BE2C (cell line): Measurements from ENCODE around the gene RAD51C.

Experiments
- DNase-seq: peaks from one replicate; pipeline ENCODE4 v3.0.0-alpha.2; 2020
- H3K27me3 ChIP-seq: fragments of 250-450 bp; sonication (Bioruptor Pico); 2 replicates; pipeline ENCODE4 v1.5.1; 2020; ENCODE audit warnings: mild to moderate bottlenecking
- H3K36me3 ChIP-seq: fragments of 250-450 bp; sonication (Bioruptor Pico); 2 replicates; pipeline ENCODE4 v1.5.1; 2020; ENCODE audit warnings: mild to moderate bottlenecking
- H3K4me1 ChIP-seq: fragments of 250-450 bp; sonication (Bioruptor Pico); 2 replicates; pipeline ENCODE4 v1.5.1; 2020
- H3K4me3 ChIP-seq: 2 replicates; pipeline ENCODE4 v1.5.1; 2011; ENCODE audit warnings: low read depth, low read length
- H3K9me3 ChIP-seq: fragments of 250-450 bp; sonication (Bioruptor Pico); 2 replicates; pipeline ENCODE4 v1.5.1; 2020
- TF ChIP-seq, protein P1 (sequence below): IDR thresholded peaks from 2 replicates; pipeline ENCODE4 v1.5.1; 2012; ENCODE audit warnings: mild to moderate bottlenecking, low read depth, low read length

The RAD51C gene

GRCh38 chr17:58660621-58661020, 31.8 kb upstream of the RAD51C start:
- no peaks in the 10 kb centered on the region for H3K36me3 ChIP-seq
- DNase-seq, result no peak
- no peaks in the 10 kb centered on the region for H3K27me3 ChIP-seq
- H3K4me3 ChIP-seq, result no peak overlapping the region
- no peaks in the 10 kb centered on the region for H3K4me1 ChIP-seq
- TF ChIP-seq, protein P1, sequence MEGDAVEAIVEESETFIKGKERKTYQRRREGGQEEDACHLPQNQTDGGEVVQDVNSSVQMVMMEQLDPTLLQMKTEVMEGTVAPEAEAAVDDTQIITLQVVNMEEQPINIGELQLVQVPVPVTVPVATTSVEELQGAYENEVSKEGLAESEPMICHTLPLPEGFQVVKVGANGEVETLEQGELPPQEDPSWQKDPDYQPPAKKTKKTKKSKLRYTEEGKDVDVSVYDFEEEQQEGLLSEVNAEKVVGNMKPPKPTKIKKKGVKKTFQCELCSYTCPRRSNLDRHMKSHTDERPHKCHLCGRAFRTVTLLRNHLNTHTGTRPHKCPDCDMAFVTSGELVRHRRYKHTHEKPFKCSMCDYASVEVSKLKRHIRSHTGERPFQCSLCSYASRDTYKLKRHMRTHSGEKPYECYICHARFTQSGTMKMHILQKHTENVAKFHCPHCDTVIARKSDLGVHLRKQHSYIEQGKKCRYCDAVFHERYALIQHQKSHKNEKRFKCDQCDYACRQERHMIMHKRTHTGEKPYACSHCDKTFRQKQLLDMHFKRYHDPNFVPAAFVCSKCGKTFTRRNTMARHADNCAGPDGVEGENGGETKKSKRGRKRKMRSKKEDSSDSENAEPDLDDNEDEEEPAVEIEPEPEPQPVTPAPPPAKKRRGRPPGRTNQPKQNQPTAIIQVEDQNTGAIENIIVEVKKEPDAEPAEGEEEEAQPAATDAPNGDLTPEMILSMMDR, result no peak
- H3K9me3 ChIP-seq, result no peaks in the 10 kb centered on the region

DNA sequence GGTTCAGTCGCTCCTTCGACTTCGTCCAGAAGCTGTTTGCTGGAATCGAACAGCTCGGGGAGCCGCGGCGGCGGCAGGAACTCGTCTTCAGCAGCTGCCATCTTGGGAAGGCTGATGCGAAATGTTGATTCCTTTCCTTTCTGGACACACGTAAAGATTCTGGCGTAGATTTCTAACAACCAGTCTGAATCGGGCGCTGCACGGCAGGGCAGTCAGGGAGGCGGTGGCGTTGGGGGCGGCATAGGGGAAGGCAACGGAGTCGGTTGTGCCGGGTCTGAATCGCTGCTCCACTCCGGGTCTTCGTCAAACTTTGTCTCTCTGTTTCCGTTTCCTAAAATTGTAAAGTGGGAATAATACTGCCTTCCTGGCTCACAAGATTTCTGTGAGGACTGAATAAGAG, 30.9 kb upstream of the RAD51C start:
- H3K9me3 ChIP-seq, result no peaks in the 10 kb centered on the region
- DNase-seq, result no peak
- TF ChIP-seq, protein P1, result no peak
- no peaks in the 10 kb centered on the region for H3K4me1 ChIP-seq
- no peak overlapping the region for H3K4me3 ChIP-seq
- H3K27me3 ChIP-seq, result no peaks in the 10 kb centered on the region
- H3K36me3 ChIP-seq, result no peaks in the 10 kb centered on the region

GRCh38 chr17:58664302-58664701, 28.1 kb upstream of the RAD51C start:
- DNase-seq, result no peak
- Histone ChIP-seq H3K4me3 (no peak overlapping the region), H3K9me3 (no peaks in the 10 kb centered on the region), H3K27me3 (no peaks in the 10 kb centered on the region), H3K4me1 (no peaks in the 10 kb centered on the region), H3K36me3 (no peaks in the 10 kb centered on the region)
- TF ChIP-seq, protein P1, result no peak

DNA sequence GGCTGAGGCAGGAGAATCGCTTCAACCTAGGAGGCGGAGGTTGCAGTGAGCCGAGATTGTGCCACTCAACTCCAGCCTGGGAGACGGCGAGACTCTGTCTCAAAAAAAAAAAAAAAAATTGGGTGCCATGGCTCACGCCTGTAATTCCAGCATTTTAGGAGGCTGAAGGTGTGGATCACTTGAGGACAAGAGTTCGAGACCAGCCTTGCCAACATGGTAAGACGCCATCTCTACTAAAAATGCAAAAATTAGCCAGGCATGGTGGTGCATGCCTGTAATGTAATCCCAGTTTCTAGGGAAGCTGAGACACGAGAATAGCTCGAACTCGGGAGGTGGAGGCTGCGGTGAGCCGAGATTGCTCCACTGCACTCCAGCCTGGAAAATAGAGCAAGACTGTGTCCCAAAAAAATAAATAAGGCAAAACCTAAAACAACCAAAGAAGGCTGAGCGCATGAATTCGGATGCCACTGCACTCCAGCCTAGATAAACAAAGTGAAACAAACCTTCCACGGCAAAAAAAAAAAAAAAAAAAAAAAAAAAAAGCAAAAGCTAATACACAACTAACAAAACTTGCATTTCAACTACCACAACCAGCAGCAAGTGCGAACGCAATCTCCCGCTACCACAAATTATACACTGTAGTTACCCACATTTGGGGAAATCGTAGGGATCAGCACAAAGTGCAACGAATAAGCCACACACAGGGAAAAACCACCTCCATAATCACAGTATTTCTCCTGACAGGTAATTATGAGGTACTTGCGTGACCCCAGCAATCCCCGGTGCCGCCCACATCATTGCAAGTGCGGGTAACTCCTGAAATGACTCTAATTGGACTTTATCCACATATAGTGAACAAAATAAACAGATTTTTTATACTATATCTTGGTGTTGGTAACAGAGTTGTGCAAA, 26.2 kb upstream of the RAD51C start:
- H3K36me3 ChIP-seq, result no peaks in the 10 kb centered on the region
- no peaks in the 10 kb centered on the region; the same call in 1 of the 2 replicates for H3K4me1 ChIP-seq
- no peaks in the 10 kb centered on the region for H3K9me3 ChIP-seq
- no peaks in the 10 kb centered on the region for H3K27me3 ChIP-seq
- DNase-seq, result no peak
- TF ChIP-seq, protein P1, result no peak
- H3K4me3 ChIP-seq, result no peak overlapping the region

GRCh38 chr17:58666858-58667267, 25.5 kb upstream of the RAD51C start:
- H3K4me1 ChIP-seq, result no peaks in the 10 kb centered on the region; the same call in 1 of the 2 replicates
- H3K27me3 ChIP-seq, result no peaks in the 10 kb centered on the region
- no peak for DNase-seq
- H3K9me3 ChIP-seq, result no peaks in the 10 kb centered on the region
- no peaks in the 10 kb centered on the region for H3K36me3 ChIP-seq
- TF ChIP-seq, protein P1, result no peak
- H3K4me3 ChIP-seq, result no peak overlapping the region

DNA sequence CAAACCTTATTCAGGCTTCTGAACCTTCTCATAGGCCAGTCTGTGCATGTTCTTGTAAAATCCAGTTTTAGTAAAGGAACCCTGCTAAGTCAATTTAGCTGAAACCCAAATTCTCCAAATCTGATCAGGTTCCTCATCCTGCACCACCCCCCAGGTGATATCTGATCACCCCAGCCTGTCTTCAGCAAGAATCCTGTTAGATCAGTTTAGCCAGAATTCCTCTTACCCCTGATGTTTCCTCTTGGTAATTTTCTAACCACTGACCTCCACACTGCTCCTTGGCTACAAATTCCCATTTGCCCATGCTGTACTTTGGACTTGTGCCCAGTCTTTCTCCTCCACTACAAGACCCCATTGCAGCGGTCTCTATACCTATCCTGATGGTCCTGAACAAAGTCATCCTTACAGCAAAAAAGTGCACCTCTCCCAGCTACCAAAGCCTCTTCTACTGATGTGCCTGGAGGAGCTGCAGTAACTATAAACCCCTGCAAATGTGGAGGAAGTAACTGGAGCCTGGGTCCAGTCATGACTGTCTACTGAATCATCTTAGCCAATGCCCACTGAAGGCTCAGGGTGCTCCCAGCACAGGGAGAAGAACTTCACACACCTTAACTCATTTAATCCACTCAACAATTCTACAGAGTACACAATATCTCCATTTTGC, 24.3 kb upstream of the RAD51C start:
- H3K36me3 ChIP-seq, result no peaks in the 10 kb centered on the region
- H3K27me3 ChIP-seq, result no peaks in the 10 kb centered on the region
- TF ChIP-seq, protein P1, result no peak
- no peaks in the 10 kb centered on the region; the same call in 1 of the 2 replicates for H3K4me1 ChIP-seq
- no peaks in the 10 kb centered on the region for H3K9me3 ChIP-seq
- no peak for DNase-seq
- H3K4me3 ChIP-seq, result no peak overlapping the region
